ENCODE results near the gene PARD6B.

DNA sequence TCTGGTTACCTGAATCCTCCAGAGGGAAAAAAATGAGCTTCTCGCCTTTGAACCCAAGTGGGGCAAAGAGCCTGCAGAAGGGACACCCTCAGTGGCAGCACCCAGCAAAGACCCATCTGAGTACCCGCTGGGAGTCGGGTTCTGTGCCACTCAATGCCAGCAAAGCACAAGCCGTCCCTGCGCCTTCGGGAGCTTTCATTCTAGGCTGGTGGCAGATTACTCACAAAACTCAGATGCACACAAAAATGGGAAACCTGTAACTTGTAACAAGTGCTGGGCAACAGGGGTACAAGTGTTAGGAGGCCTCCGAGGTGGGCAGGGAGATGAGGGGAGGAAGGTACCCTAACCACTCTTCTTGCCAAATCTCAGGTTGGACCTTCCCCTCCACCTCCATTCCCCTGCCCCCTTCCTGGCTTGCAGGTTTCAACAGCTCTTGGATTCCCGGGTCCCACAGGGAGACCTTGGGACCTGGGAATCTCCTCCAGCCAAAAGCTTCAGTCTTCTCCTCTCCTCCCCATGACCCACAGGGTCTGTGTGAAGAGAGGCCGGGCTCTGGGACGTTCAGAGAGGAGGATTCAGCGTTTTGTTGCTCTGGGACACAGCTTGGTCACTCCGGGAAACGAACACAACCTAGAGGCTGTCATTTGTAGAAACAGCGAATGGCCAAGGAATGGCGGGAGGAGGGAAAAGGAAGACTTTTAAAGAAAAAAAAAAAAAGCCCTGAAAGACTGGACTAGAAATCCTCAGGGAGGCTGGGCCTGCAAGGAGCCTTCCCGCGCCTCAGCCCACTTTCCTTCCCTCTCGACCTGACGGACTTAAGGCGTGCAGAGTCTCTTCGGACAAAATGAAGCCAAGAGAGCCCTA, 1.2 kb upstream of the PARD6B start:
- TF ChIP-seq, protein P1, sequence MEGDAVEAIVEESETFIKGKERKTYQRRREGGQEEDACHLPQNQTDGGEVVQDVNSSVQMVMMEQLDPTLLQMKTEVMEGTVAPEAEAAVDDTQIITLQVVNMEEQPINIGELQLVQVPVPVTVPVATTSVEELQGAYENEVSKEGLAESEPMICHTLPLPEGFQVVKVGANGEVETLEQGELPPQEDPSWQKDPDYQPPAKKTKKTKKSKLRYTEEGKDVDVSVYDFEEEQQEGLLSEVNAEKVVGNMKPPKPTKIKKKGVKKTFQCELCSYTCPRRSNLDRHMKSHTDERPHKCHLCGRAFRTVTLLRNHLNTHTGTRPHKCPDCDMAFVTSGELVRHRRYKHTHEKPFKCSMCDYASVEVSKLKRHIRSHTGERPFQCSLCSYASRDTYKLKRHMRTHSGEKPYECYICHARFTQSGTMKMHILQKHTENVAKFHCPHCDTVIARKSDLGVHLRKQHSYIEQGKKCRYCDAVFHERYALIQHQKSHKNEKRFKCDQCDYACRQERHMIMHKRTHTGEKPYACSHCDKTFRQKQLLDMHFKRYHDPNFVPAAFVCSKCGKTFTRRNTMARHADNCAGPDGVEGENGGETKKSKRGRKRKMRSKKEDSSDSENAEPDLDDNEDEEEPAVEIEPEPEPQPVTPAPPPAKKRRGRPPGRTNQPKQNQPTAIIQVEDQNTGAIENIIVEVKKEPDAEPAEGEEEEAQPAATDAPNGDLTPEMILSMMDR (conservative IDR thresholded peaks at IDR 0.05; ENCODE audit: low read length) = no peak
- TF ChIP-seq EZH2phosphoT487 (IDR thresholded peaks at IDR 0.05; ENCODE audit: borderline replicate concordance, low read depth, low read length) = no peak
